ENCODE measurements around the gene SSBP3.

Gene SSBP3

GRCh38 chr1:54191525-54191924 is 214.7 kb downstream of the SSBP3 start:
- Histone ChIP-seq H3K27ac (ENCODE audit: low read length, poor library complexity, severe bottlenecking) (no peak overlapping the region), H3K4me3 (ENCODE audit: insufficient read depth in 1 of 2, low read depth in 1 of 2, low read length in 2 of 2) (no peak overlapping the region), H2BK120ac (ENCODE audit: low read depth, low read length) (no peak overlapping the region), H3K9ac (ENCODE audit: low read length) (no peak overlapping the region), H3K23ac (ENCODE audit: low read length in 2 of 2) (peak overlapping the region in 1 of 2 experiments; percentile 28), H3K79me1 (replicated peaks; ENCODE audit: low read length, poor library complexity, severe bottlenecking) (no peaks in the 10 kb centered on the region), H3K14ac (ENCODE audit: low read length in 2 of 2) (no peak overlapping the region), H4K91ac (ENCODE audit: low read length) (no peak overlapping the region), H3K4me2 (ENCODE audit: low read length, poor library complexity, severe bottlenecking) (no peak overlapping the region), H3K9me3 (ENCODE audit: control insufficient read depth, low read length) (no peaks in the 10 kb centered on the region), H3K18ac (ENCODE audit: low read depth in 1 of 2, low read length in 2 of 2) (no peak overlapping the region), H2AFZ (ENCODE audit: low read depth, low read length) (no peak overlapping the region), H3K4ac (ENCODE audit: low read depth in 1 of 2, low read length in 2 of 2) (no peak overlapping the region), H2BK12ac (ENCODE audit: low read length in 2 of 2) (no peak overlapping the region), H2BK15ac (ENCODE audit: low read depth, poor library complexity, severe bottlenecking) (no peak overlapping the region), H3K4me1 (ENCODE audit: control insufficient read depth, insufficient read depth, low read depth, low read length) (no peaks in the 10 kb centered on the region), H3K27me3 (ENCODE audit: control insufficient read depth in 1 of 2, insufficient read depth in 1 of 2, low read length in 2 of 2) (no peaks in the 10 kb centered on the region), H4K8ac (ENCODE audit: low read length) (no peak overlapping the region), H3K36me3 (ENCODE audit: control insufficient read depth in 1 of 2, insufficient read depth in 2 of 2, low read depth in 1 of 2, low read length in 2 of 2) (peaks cover 18 to 65% of the 10 kb centered on the region in 2 experiments), H2BK5ac (ENCODE audit: low read depth, low read length, poor library complexity, severe bottlenecking) (no peak overlapping the region), H2AK5ac (ENCODE audit: low read length, severe bottlenecking) (no peak overlapping the region)
- WGBS, result 100% methylated on average over 1 of the region's 1 CpG
- DNase-seq, result no peak

- Histone ChIP-seq H3K18ac (ENCODE audit: low read depth in 1 of 2, low read length in 2 of 2) (no peak overlapping the region), H3K4me1 (ENCODE audit: control insufficient read depth, insufficient read depth, low read depth, low read length) (no peaks in the 10 kb centered on the region), H2BK15ac (ENCODE audit: low read depth, poor library complexity, severe bottlenecking) (no peak overlapping the region), H3K23ac (ENCODE audit: low read length in 2 of 2) (no peak overlapping the region), H3K4me2 (ENCODE audit: low read length, poor library complexity, severe bottlenecking) (no peak overlapping the region), H3K14ac (ENCODE audit: low read length in 2 of 2) (no peak overlapping the region), H2BK120ac (ENCODE audit: low read depth, low read length) (no peak overlapping the region), H2BK5ac (ENCODE audit: low read depth, low read length, poor library complexity, severe bottlenecking) (no peak overlapping the region), H3K36me3 (ENCODE audit: control insufficient read depth in 1 of 2, insufficient read depth in 2 of 2, low read depth in 1 of 2, low read length in 2 of 2) (peaks cover 16 to 69% of the 10 kb centered on the region in 2 experiments), H2AK5ac (ENCODE audit: low read length, severe bottlenecking) (no peak overlapping the region), H3K79me1 (replicated peaks; ENCODE audit: low read length, poor library complexity, severe bottlenecking) (no peaks in the 10 kb centered on the region), H4K91ac (ENCODE audit: low read length) (no peak overlapping the region), H3K9me3 (ENCODE audit: control insufficient read depth, low read length) (no peaks in the 10 kb centered on the region), H3K9ac (ENCODE audit: low read length) (no peak overlapping the region), H3K27me3 (ENCODE audit: control insufficient read depth in 1 of 2, insufficient read depth in 1 of 2, low read length in 2 of 2) (no peaks in the 10 kb centered on the region), H2BK12ac (ENCODE audit: low read length in 2 of 2) (no peak overlapping the region), H3K4me3 (ENCODE audit: insufficient read depth in 1 of 2, low read depth in 1 of 2, low read length in 2 of 2) (no peak overlapping the region), H4K8ac (ENCODE audit: low read length) (no peak overlapping the region), H2AFZ (ENCODE audit: low read depth, low read length) (no peak overlapping the region), H3K4ac (ENCODE audit: low read depth in 1 of 2, low read length in 2 of 2) (no peak overlapping the region), H3K27ac (ENCODE audit: low read length, poor library complexity, severe bottlenecking) (no peak overlapping the region)
- DNase-seq, result no peak
- WGBS, result 96% methylated on average over 9 of the region's 9 CpGs
Measured at GRCh38 chr1:54190526-54190925, 215.7 kb downstream of the SSBP3 start.

GRCh38 chr1:54188291-54188690 is 217.9 kb downstream of the SSBP3 start:
- Histone ChIP-seq H3K14ac (ENCODE audit: low read length in 2 of 2) (no peak overlapping the region), H3K9ac (ENCODE audit: low read length) (no peak overlapping the region), H3K9me3 (ENCODE audit: control insufficient read depth, low read length) (no peaks in the 10 kb centered on the region), H3K79me1 (replicated peaks; ENCODE audit: low read length, poor library complexity, severe bottlenecking) (no peaks in the 10 kb centered on the region), H3K4me1 (ENCODE audit: control insufficient read depth, insufficient read depth, low read depth, low read length) (no peaks in the 10 kb centered on the region), H3K27ac (ENCODE audit: low read length, poor library complexity, severe bottlenecking) (no peak overlapping the region), H3K23ac (ENCODE audit: low read length in 2 of 2) (no peak overlapping the region), H2BK120ac (ENCODE audit: low read depth, low read length) (no peak overlapping the region), H2AK5ac (ENCODE audit: low read length, severe bottlenecking) (no peak overlapping the region), H3K18ac (ENCODE audit: low read depth in 1 of 2, low read length in 2 of 2) (no peak overlapping the region), H2BK15ac (ENCODE audit: low read depth, poor library complexity, severe bottlenecking) (peak overlapping the region; percentile 18), H4K91ac (ENCODE audit: low read length) (no peak overlapping the region), H3K36me3 (ENCODE audit: control insufficient read depth in 1 of 2, insufficient read depth in 2 of 2, low read depth in 1 of 2, low read length in 2 of 2) (peaks cover 11 to 54% of the 10 kb centered on the region in 2 experiments), H2AFZ (ENCODE audit: low read depth, low read length) (no peak overlapping the region), H3K4ac (ENCODE audit: low read depth in 1 of 2, low read length in 2 of 2) (no peak overlapping the region), H3K4me3 (ENCODE audit: insufficient read depth in 1 of 2, low read depth in 1 of 2, low read length in 2 of 2) (no peak overlapping the region), H3K27me3 (ENCODE audit: control insufficient read depth in 1 of 2, insufficient read depth in 1 of 2, low read length in 2 of 2) (no peaks in the 10 kb centered on the region), H4K8ac (ENCODE audit: low read length) (no peak overlapping the region), H3K4me2 (ENCODE audit: low read length, poor library complexity, severe bottlenecking) (no peak overlapping the region), H2BK12ac (ENCODE audit: low read length in 2 of 2) (no peak overlapping the region), H2BK5ac (ENCODE audit: low read depth, low read length, poor library complexity, severe bottlenecking) (no peak overlapping the region)
- DNase-seq, result no peak
- WGBS, result 77% methylated on average over 1 of the region's 1 CpG

GRCh38 chr1:54186056-54186455 is 220.1 kb downstream of the SSBP3 start:
- Histone ChIP-seq H3K14ac (ENCODE audit: low read length in 2 of 2) (no peak overlapping the region), H3K23ac (ENCODE audit: low read length in 2 of 2) (no peak overlapping the region), H4K8ac (ENCODE audit: low read length) (no peak overlapping the region), H2BK5ac (ENCODE audit: low read depth, low read length, poor library complexity, severe bottlenecking) (no peak overlapping the region), H2BK12ac (ENCODE audit: low read length in 2 of 2) (no peak overlapping the region), H3K79me1 (replicated peaks; ENCODE audit: low read length, poor library complexity, severe bottlenecking) (no peaks in the 10 kb centered on the region), H3K18ac (ENCODE audit: low read depth in 1 of 2, low read length in 2 of 2) (no peak overlapping the region), H4K91ac (ENCODE audit: low read length) (no peak overlapping the region), H3K4ac (ENCODE audit: low read depth in 1 of 2, low read length in 2 of 2) (no peak overlapping the region), H3K27me3 (ENCODE audit: control insufficient read depth in 1 of 2, insufficient read depth in 1 of 2, low read length in 2 of 2) (no peaks in the 10 kb centered on the region), H3K27ac (ENCODE audit: low read length, poor library complexity, severe bottlenecking) (no peak overlapping the region), H2AFZ (ENCODE audit: low read depth, low read length) (no peak overlapping the region), H3K36me3 (ENCODE audit: control insufficient read depth in 1 of 2, insufficient read depth in 2 of 2, low read depth in 1 of 2, low read length in 2 of 2) (peaks cover 11 to 36% of the 10 kb centered on the region in 2 experiments), H2AK5ac (ENCODE audit: low read length, severe bottlenecking) (no peak overlapping the region), H3K4me1 (ENCODE audit: control insufficient read depth, insufficient read depth, low read depth, low read length) (no peaks in the 10 kb centered on the region), H3K9ac (ENCODE audit: low read length) (no peak overlapping the region), H2BK15ac (ENCODE audit: low read depth, poor library complexity, severe bottlenecking) (no peak overlapping the region), H3K9me3 (ENCODE audit: control insufficient read depth, low read length) (no peaks in the 10 kb centered on the region), H3K4me2 (ENCODE audit: low read length, poor library complexity, severe bottlenecking) (no peak overlapping the region), H2BK120ac (ENCODE audit: low read depth, low read length) (no peak overlapping the region), H3K4me3 (ENCODE audit: insufficient read depth in 1 of 2, low read depth in 1 of 2, low read length in 2 of 2) (no peak overlapping the region)
- WGBS, result 96% methylated on average over 3 of the region's 3 CpGs
- no peak for DNase-seq

Data from mesenchymal stem cell (in vitro differentiated cells and primary cell).